C4-2B (cell line): Measurements from ENCODE around the gene POP7.

Experiments
- ZFX ChIP-seq: fragments of 450-650 bp; IDR thresholded peaks from 2 replicates; pipeline ENCODE4 v1.6.1; 2017
- TF ChIP-seq, protein P1 (sequence below): fragments of 450-650 bp; conservative IDR thresholded peaks from 2 replicates; pipeline ENCODE4 v1.5.1; 2017; ENCODE audit warnings: mild to moderate bottlenecking

DNA sequence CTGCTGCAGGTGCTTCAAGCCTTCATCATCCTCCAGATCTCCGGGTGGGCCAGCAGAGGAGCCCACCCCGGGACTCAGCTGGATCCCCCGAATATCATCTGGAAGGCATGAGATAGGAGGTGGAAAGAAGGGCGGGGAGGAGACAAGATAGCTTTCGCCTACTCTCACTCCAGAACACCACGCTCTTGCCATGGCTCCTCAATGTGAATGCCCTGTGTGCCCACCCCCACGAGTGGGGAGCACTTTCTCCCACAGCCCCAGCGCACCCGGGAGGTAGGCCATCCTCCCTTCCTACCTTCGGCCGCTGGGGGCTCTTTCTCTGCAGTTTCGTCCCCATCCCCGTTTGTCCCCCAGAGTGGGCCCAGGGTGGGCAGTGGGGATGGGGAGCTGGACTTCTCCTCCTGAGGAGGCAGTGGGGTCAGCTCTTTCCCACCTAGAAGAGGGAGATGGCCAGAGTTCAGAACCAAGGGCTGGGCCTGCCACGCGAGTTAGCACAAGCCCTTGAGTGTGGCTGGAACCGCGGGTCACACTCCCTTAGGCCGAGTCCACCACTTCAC, 20.8 kb upstream of the POP7 start:
- TF ChIP-seq, protein P1, sequence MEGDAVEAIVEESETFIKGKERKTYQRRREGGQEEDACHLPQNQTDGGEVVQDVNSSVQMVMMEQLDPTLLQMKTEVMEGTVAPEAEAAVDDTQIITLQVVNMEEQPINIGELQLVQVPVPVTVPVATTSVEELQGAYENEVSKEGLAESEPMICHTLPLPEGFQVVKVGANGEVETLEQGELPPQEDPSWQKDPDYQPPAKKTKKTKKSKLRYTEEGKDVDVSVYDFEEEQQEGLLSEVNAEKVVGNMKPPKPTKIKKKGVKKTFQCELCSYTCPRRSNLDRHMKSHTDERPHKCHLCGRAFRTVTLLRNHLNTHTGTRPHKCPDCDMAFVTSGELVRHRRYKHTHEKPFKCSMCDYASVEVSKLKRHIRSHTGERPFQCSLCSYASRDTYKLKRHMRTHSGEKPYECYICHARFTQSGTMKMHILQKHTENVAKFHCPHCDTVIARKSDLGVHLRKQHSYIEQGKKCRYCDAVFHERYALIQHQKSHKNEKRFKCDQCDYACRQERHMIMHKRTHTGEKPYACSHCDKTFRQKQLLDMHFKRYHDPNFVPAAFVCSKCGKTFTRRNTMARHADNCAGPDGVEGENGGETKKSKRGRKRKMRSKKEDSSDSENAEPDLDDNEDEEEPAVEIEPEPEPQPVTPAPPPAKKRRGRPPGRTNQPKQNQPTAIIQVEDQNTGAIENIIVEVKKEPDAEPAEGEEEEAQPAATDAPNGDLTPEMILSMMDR, result no peak
- TF ChIP-seq ZFX, result no peak
